Glomerular visceral epithelial cell (primary cell): Measurements from ENCODE around the gene CNDP2.

Source experiments
- DNase-seq: peaks from one replicate; pipeline ENCODE4 v3.0.0-alpha.2; 2016; ENCODE audit errors: extremely low spot score

The CNDP2 gene

GRCh38 chr18:74472312-74472711 is 23.9 kb upstream of the CNDP2 start:
- no peak for DNase-seq

GRCh38 chr18:74473976-74474640 is 22.1 kb upstream of the CNDP2 start:
- no peak for DNase-seq

- peak; percentile 20 for DNase-seq
These were observed 20.0 kb upstream of the CNDP2 start for GRCh38 chr18:74476140-74476539.

GRCh38 chr18:74477771-74478170 is 18.4 kb upstream of the CNDP2 start:
- no peak for DNase-seq

- no peak for DNase-seq
These were observed 17.8 kb upstream of the CNDP2 start for GRCh38 chr18:74478316-74478715.

GRCh38 chr18:74478880-74479279 is 17.3 kb upstream of the CNDP2 start:
- no peak for DNase-seq

GRCh38 chr18:74479486-74480148 is 16.5 kb upstream of the CNDP2 start:
- DNase-seq = no peak

- no peak for DNase-seq
These were observed 16.0 kb upstream of the CNDP2 start for GRCh38 chr18:74480149-74480651.

GRCh38 chr18:74482697-74483096 is 13.5 kb upstream of the CNDP2 start:
- DNase-seq = no peak

- no peak for DNase-seq
These were observed 9.9 kb upstream of the CNDP2 start for GRCh38 chr18:74486119-74486849.

- no peak for DNase-seq
These were observed 7.8 kb upstream of the CNDP2 start for GRCh38 chr18:74488354-74488753.

- DNase-seq = no peak
These were observed 7.3 kb upstream of the CNDP2 start for GRCh38 chr18:74488864-74489263.

GRCh38 chr18:74489676-74490075 is 6.5 kb upstream of the CNDP2 start:
- DNase-seq = peak; percentile 86

GRCh38 chr18:74492259-74492658 is 3.9 kb upstream of the CNDP2 start:
- DNase-seq = no peak

- DNase-seq = peak; percentile 71
These were observed 2.5 kb upstream of the CNDP2 start for GRCh38 chr18:74493689-74494088.

GRCh38 chr18:74494514-74494913 is 1.6 kb upstream of the CNDP2 start:
- no peak for DNase-seq

GRCh38 chr18:74496508-74497323 is 553 bp downstream of the CNDP2 start:
- peak; percentile 60 for DNase-seq

- no peak for DNase-seq
These were observed 1.1 kb downstream of the CNDP2 start for GRCh38 chr18:74497324-74497676.

- no peak for DNase-seq
These were observed 1.6 kb downstream of the CNDP2 start for GRCh38 chr18:74497778-74498177.

GRCh38 chr18:74498712-74499627 is 2.8 kb downstream of the CNDP2 start:
- DNase-seq = peak; percentile 75

- DNase-seq = peak; percentile 79
These were observed 3.5 kb downstream of the CNDP2 start for GRCh38 chr18:74499633-74500032.
